Psoas muscle (tissue), 8 donors: Measurements from ENCODE around the gene CD59. TPM values are rescaled to one million over a fixed set of nuclear protein-coding genes. Genes with fewer than 3 reads are reported as not detected.

Source experiments
- ATAC-seq, 4 donors: fragments of 200-7000 bp; cut with Tn5 transposase; one replicate each; pipeline ENCODE4 v1.9.1; 2020; ENCODE audit warnings: moderate library complexity in 3 of 4, mild to moderate bottlenecking in 2 of 4
- DNase-seq, 2 donors: peaks; one replicate each; pipeline ENCODE4 v3.0.0-alpha.2; 2020
- H3K27ac ChIP-seq: fragments of 200-600 bp; one replicate; pipeline ENCODE4 v1.8.0; 2022
- H3K27me3 ChIP-seq, 3 donors: fragments of 200-600 bp in 1 of 3; one replicate each; pipeline versions ENCODE4 v1.6.1 to v1.8.0; 2013 to 2022; ENCODE audit warnings: low read length in 2 of 3, mild to moderate bottlenecking in 2 of 3, moderate library complexity in 1 of 3; ENCODE audit not compliant: insufficient read depth in 3 of 3
- H3K36me3 ChIP-seq, 2 donors: fragments of 200-600 bp in 1 of 2; one replicate each; pipeline versions ENCODE4 v1.6.1 to v1.8.0; 2013 to 2022; ENCODE audit warnings: low read depth in 1 of 2, mild to moderate bottlenecking in 1 of 2, moderate library complexity in 1 of 2; ENCODE audit not compliant: insufficient read depth in 1 of 2
- H3K4me1 ChIP-seq: fragments of 200-600 bp; one replicate; pipeline ENCODE4 v1.8.0; 2022
- H3K4me3 ChIP-seq: fragments of 200-600 bp; one replicate; pipeline ENCODE4 v1.8.0; 2022; ENCODE audit warnings: mild to moderate bottlenecking
- H3K9me3 ChIP-seq: fragments of 200-600 bp; one replicate; pipeline ENCODE4 v1.8.0; 2022
- CTCF ChIP-seq: fragments of 200-600 bp; IDR thresholded peaks from one replicate; pipeline ENCODE4 v1.8.0; 2022; ENCODE audit warnings: antibody characterized with exemption
- WGBS, 3 donors: extraction: QIAGEN DNeasy Blood & Tissue Kit; methylation state at CpG; one replicate each; pipeline versions ENCODE4 v1.1.6 to v1.1.7; 2013; 5-methylcytosine and 5-hydroxymethylcytosine counted together
- intact Hi-C, 2 donors: fragments of 100-400 bp; cut with DNase I; formaldehyde crosslinking; loops; one replicate each; pipeline versions ENCODE4 v1.11.0 to v1.14.2; 2022
- polyA plus RNA-seq, 3 donors: library from polyadenylated mRNA; stranded (reverse); fragments of 200-250 nt; gene quantifications; one replicate each; pipeline ENCODE4 v1.2.3, GENCODE V29; 2013
- total RNA-seq, 4 donors: library from RNA; stranded (reverse); fragmentation: NEBNext Ultra II Directional in 2 of 4; extraction: Animal tissue kit (Norgen Biotek cat#: 25700) in 2 of 4; gene quantifications; one replicate each; pipeline versions ENCODE4 v1.2.1 to v1.2.4, GENCODE V29; 2021 to 2023
- donor health status: healthy with polysubstance abuse.
- donor health status: DM: no; HTN: no; CAD: no; lungs with moderate emphysema.
- donor health status: Bipolar disorder and iron deficiency.
- donor health status: healthy.
- donor health status: DM: yes; HTN: yes; CAD: no.
- donor health status: DM: no; HTN: no; CAD: no.
- donor health status: DM: no; HTN: no; CAD: no.
- donor health status: DM: yes; HTN: yes; CAD: no.

Gene CD59
- total and polyA plus RNA-seq, 7 donors, result 423 to 930 (median 574) TPM

GRCh38 chr11:33721984-33722383, 14.2 kb downstream of the CD59 start:
- Histone ChIP-seq H3K4me3 (peak overlapping the region; percentile 12), H3K27ac (peak overlapping the region; percentile 96), H3K9me3 (no peaks in the 10 kb centered on the region), H3K27me3 (no peaks in the 10 kb centered on the region), H3K36me3 (peaks cover 7 to 38% of the 10 kb centered on the region in 2 donors), H3K4me1 (peaks cover 98% of the 10 kb centered on the region)
- no peak for TF ChIP-seq CTCF
- intact Hi-C loops, result no loop called here
- 25 to 27% (median 27%) methylated on average over 5 of the region's 5 CpGs for WGBS, 3 donors
- ATAC-seq (peak; percentile 74 to 84 (median 78)), DNase-seq (peak; percentile 38 to 77)

GRCh38 chr11:33721426-33721825, 14.8 kb downstream of the CD59 start:
- Histone ChIP-seq H3K4me1 (peaks cover 98% of the 10 kb centered on the region), H3K27me3 (no peaks in the 10 kb centered on the region), H3K27ac (peak overlapping the region; percentile 96), H3K9me3 (no peaks in the 10 kb centered on the region), H3K36me3 (peaks cover 11 to 44% of the 10 kb centered on the region in 2 donors), H3K4me3 (peak overlapping the region; percentile 8)
- no peak for TF ChIP-seq CTCF
- 0 to 8% (median 4%) methylated on average over 1 of the region's 1 CpG for WGBS, 3 donors
- ATAC-seq (peak; percentile 81 to 87 (median 84)), DNase-seq (peak; percentile 48 to 83)
- intact Hi-C loops, result no loop called here

- ATAC-seq, result no peak
- H3K9me3 ChIP-seq, result no peaks in the 10 kb centered on the region
- H3K27me3 ChIP-seq, result no peaks in the 10 kb centered on the region
- peaks cover 87% of the 10 kb centered on the region for H3K4me1 ChIP-seq
- no peak overlapping the region for H3K4me3 ChIP-seq
- H3K36me3 ChIP-seq, result peaks cover 11 to 60% of the 10 kb centered on the region in 2 donors
- TF ChIP-seq CTCF, result no peak
- peak overlapping the region; percentile 96 for H3K27ac ChIP-seq
- intact Hi-C loops, result no loop called here
- WGBS, 3 donors, result 80 to 86% (median 81%) methylated on average over 5 of the region's 5 CpGs
- DNase-seq, result no peak
Observed at GRCh38 chr11:33719587-33719986, 16.6 kb downstream of the CD59 start.

- TF ChIP-seq CTCF, result no peak
- Histone ChIP-seq H3K36me3 (peaks cover 20 to 72% of the 10 kb centered on the region in 2 donors), H3K27me3 (no peaks in the 10 kb centered on the region), H3K27ac (peak overlapping the region; percentile 96), H3K9me3 (no peaks in the 10 kb centered on the region), H3K4me3 (no peak overlapping the region), H3K4me1 (peaks cover 75% of the 10 kb centered on the region)
- intact Hi-C loops, result no loop called here
- DNase-seq, result no peak
- 21 to 44% (median 26%) methylated on average over 2 of the region's 2 CpGs for WGBS, 3 donors
- no peak for ATAC-seq
Observed at GRCh38 chr11:33718440-33718839, 17.8 kb downstream of the CD59 start.

GRCh38 chr11:33716243-33716642, 20.0 kb downstream of the CD59 start:
- peaks cover 29 to 94% of the 10 kb centered on the region in 2 donors for H3K36me3 ChIP-seq

More at GRCh38 chr11:33716243-33716642, 20.0 kb downstream of the CD59 start:
- Histone ChIP-seq H3K4me3 (no peak overlapping the region), H3K4me1 (peaks cover 53% of the 10 kb centered on the region), H3K27me3 (no peaks in the 10 kb centered on the region), H3K27ac (peak overlapping the region; percentile 23), H3K9me3 (no peaks in the 10 kb centered on the region)
- peak; percentile 55 for TF ChIP-seq CTCF
- WGBS, 3 donors, result 17 to 48% (median 26%) methylated on average over 2 of the region's 2 CpGs
- peak in 3 of 4 donors; percentile 41 to 72 (median 53) for ATAC-seq
- DNase-seq, result no peak
- intact Hi-C loops, result loop anchor here (2.0 kb wide), 2 partner anchors 21 to 23 kb away; partner anchors contain the start of gene CD59 (in 1 of the 2)
